AG04449 (cell line): ENCODE measurements around the gene LRRC8D.

Experiments used
- CTCF ChIA-PET: fragments of 350-600 bp; formaldehyde crosslinking; extraction: SDS; loops from one replicate; lab custom pipeline; 2021; ENCODE audit warnings: antibody characterized with exemption; lab: Yijun Ruan, JAX
- POLR2A ChIA-PET: fragments of 400-600, 350-600 bp; formaldehyde crosslinking; extraction: SDS; loops from one replicate; lab custom pipeline; 2020; ENCODE audit warnings: antibody characterized with exemption, inconsistent platforms; lab: Yijun Ruan, JAX
- DNase-seq: peaks from one replicate; pipeline ENCODE4 v3.0.0-alpha.2; 2010; ENCODE audit warnings: low read depth, low spot score
- H3K4me3 ChIP-seq: 2 replicates; pipeline ENCODE4 v1.5.1; 2011; ENCODE audit warnings: low read depth, mild to moderate bottlenecking, control low read depth, low read length
- TF ChIP-seq, protein P1 (sequence below): IDR thresholded peaks from one replicate; pipeline ENCODE4 v1.5.1; 2011; ENCODE audit warnings: mild to moderate bottlenecking, moderate library complexity, low read length, control low read depth, inconsistent platforms; ENCODE audit not compliant: insufficient read depth; ENCODE audit errors: missing control alignments

The LRRC8D gene

DNA sequence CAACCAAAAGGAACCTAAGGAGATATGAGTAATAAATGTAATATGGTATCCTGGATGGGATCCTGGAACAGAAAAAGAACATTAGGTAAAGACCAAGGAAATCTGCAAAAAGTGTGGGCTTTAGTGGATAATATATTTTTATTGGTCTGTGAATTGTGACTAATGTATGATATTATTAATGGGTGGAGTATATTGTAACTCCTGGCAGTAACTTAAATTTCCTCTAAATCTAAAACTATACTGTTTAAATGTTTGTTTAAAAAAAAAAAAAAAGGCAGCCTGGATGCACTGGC is 68.4 kb downstream of the LRRC8D start:
- H3K4me3 ChIP-seq, result no peak overlapping the region
- TF ChIP-seq, protein P1, sequence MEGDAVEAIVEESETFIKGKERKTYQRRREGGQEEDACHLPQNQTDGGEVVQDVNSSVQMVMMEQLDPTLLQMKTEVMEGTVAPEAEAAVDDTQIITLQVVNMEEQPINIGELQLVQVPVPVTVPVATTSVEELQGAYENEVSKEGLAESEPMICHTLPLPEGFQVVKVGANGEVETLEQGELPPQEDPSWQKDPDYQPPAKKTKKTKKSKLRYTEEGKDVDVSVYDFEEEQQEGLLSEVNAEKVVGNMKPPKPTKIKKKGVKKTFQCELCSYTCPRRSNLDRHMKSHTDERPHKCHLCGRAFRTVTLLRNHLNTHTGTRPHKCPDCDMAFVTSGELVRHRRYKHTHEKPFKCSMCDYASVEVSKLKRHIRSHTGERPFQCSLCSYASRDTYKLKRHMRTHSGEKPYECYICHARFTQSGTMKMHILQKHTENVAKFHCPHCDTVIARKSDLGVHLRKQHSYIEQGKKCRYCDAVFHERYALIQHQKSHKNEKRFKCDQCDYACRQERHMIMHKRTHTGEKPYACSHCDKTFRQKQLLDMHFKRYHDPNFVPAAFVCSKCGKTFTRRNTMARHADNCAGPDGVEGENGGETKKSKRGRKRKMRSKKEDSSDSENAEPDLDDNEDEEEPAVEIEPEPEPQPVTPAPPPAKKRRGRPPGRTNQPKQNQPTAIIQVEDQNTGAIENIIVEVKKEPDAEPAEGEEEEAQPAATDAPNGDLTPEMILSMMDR, result no peak
- no peak for DNase-seq
- ChIA-PET POLR2A (no interaction called here), CTCF (no interaction called here)

DNA sequence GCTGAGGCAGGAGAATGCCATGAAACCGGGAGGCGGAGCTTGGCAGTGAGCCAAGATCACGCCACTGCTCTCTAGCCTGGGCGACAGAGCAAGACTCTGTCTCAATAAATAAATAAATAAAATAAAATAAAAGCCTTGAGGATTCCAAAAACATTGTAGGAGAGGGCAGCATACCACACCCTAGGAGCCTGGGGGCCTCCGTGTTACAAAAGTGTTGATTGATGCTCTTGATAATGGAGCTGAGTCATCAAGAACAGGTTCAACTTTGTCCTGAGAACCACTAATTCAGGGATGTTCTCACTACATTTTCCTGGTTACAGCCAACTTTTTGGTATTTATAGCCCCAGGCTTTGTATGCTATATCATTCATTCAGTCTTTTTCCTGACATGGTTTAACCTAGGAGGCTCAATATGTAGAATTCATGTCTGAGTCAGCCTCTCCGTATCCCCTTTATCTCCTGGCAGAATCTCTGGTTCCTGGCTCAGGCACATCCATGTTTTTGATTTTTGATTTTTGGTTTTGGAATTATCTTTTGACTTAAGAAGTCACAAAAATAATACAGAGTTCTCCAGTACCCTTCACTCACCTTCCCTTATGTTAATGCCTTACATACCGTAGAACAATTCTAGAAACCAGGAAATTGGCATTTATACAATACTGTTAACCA is 69.4 kb downstream of the LRRC8D start:
- no peak overlapping the region for H3K4me3 ChIP-seq
- CTCF ChIA-PET, result no interaction called here
- DNase-seq, result no peak
- POLR2A ChIA-PET, result no interaction called here
- TF ChIP-seq, protein P1, result no peak

DNA sequence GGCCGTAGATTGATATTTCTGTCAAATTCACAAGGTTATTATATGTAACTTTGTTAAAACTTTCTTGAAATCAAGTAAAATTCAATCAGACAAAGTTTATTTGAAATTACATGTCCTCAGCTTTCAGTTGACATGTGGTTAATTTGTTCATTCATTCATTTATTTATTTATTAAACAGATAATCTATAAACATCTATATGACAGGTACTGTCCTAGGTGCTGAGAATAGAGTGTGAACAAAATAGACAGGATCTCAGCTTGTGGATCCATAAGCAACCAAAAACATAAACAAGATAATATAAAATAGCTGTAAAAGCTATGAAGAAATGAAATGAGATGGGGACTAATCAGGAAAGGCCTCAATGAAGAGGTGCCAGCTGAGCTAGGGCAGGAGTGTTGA is 72.0 kb downstream of the LRRC8D start:
- TF ChIP-seq, protein P1, result no peak
- ChIA-PET POLR2A (no interaction called here), CTCF (interaction anchor here (0.9 to 1.1 kb wide), 2 partner anchors 9 to 28 kb away, joined by 3 to 4 read pairs; no protein-coding TSS in a partner anchor)
- no peak for DNase-seq
- no peak overlapping the region for H3K4me3 ChIP-seq

DNA sequence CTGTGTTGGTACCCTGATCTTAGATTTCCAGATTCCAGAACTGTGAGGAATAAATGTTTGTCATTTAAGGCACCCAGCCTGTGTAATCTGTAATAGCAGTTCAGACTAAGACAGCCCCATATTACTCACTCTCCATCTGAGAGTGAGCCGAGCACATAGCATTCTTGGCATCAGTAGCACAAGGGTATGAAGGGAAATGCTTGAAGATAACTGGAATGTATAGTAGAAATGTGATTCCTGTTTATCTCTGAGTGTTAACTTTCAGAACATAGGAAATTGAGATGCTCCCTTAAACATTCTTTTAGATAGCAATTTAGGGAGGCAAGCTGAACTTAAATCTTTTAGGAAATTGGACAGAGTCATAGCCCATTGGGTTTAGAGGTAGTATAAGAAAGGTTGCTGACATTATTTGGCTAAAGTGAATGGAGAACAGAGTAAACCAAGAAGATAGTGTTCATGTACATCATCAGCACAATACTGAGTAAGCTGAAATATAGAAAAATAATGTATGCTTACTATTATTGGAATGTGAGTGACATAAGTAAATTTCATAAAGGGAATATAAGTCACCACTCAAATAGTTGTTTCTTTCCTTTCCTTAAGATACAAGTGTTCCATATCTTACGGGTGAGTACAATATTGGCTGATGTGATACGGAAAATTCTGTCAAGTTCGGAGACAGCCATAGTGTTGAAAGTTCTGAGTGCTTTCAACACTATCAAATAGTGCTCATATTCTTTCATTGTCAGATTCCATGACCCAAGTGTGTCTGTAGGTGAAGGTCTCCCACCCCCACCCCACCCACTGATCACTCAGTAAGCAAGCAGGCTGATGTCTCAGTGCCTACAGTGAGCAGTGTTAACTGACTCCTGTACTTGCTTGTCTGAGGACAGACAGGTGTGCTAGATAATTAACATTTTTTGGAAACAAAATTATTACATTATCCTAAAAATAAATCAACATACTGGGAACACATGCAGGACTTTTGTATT is 73.7 kb downstream of the LRRC8D start:
- CTCF ChIA-PET, result interaction anchor here (0.8 to 0.9 kb wide), 2 partner anchors 20 to 51 kb away, joined by 3 read pairs; no protein-coding TSS in a partner anchor
- no peak overlapping the region for H3K4me3 ChIP-seq
- TF ChIP-seq, protein P1, result no peak
- POLR2A ChIA-PET, result no interaction called here
- DNase-seq, result peak; percentile 79

DNA sequence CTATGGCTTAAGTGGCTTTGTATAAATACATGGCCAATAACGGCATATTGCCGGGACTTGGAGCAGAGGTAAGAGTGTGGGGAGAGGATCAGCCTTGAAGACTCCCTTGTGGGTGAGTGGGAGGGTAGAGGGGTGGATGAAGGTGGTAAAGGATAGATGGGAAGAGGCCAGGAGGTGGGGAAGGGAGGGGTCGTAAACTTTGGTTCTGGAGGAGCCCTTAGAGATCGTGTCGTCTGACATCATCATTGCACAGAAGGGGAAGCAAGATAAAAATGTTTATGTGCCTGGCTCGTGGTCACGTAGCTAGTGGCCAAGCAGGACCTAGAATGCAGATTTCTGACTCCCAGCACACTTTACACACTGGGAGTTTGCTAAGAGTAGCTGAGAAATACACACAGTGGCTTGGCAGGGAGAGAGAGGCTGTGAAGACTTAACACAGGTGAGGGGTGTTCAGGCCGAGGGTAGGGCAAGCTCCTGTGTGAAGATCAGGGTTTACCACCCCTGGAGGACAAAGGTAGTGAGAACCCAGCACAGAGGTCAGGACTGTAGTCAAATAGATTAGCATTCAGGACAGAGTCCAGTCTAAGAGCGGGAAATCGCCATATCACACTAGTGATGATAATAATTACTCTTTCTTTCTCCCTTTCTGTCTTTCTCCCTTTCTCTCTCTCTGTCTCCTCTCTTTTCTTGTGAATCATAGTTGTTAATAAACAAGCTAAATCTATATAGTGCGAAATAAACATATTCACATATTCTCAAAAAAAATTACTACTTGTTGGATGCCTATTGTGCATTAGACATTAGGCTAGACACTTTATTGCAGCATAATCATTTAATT is 75.5 kb downstream of the LRRC8D start:
- TF ChIP-seq, protein P1, result no peak
- ChIA-PET POLR2A (no interaction called here), CTCF (interaction anchor here (1.2 kb wide), 1 partner anchor 10 kb away, joined by 3 read pairs; no protein-coding TSS in a partner anchor)
- no peak for DNase-seq
- H3K4me3 ChIP-seq, result no peak overlapping the region
